T-helper 1 cell treated with Interleukin-12 subunit alpha and Interleukin-12 subunit beta and Interleukin-4 antibody, amounts not matched to agents 30 ng/mL and 1 ng/mL, for 36 hours (primary cell): ENCODE data around the gene SAMD4A. TPM values are rescaled to one million over a fixed set of nuclear protein-coding genes. Genes with fewer than 3 reads are reported as not detected.

Experiments used
- total RNA-seq: library from RNA; stranded (reverse); gene quantifications from 2 replicates; pipeline ENCODE4 v1.2.3, GENCODE V29; 2022

Gene SAMD4A
- total RNA-seq, 1 donor from 2014 or later, result 0.56 TPM

Other genes with a start within 250 kb of the SAMD4A start
- 40.0 and 44.2 TPM in 2 replicates for gene CDKN3, start 170.1 kb upstream of the SAMD4A start, total RNA-seq
- 77.3 and 83.0 TPM in 2 replicates for gene CNIH1, start 125.8 kb upstream of the SAMD4A start, total RNA-seq
- 37.3 and 37.4 TPM in 2 replicates for gene GMFB, start 78.1 kb upstream of the SAMD4A start, total RNA-seq
- gene CGRRF1, start 57.2 kb upstream of the SAMD4A start, total RNA-seq, result 13.2 and 15.7 TPM in 2 replicates